HL-60 (cell line): ENCODE data around the gene KRT24.

Experiments used
- DNase-seq, 2 experiments: peaks; one replicate each; pipeline ENCODE4 v3.0.0-alpha.2; 2010 to 2020; ENCODE audit warnings: low read depth in 1 of 2, low spot score in 1 of 2
- H3K27ac ChIP-seq: fragments of 250-450 bp; sonication (Bioruptor Pico); replicated peaks from 2 replicates; pipeline ENCODE4 v1.5.1; 2020; ENCODE audit warnings: mild to moderate bottlenecking, moderate library complexity
- H3K27me3 ChIP-seq: fragments of 250-450 bp; sonication (Bioruptor Pico); 2 replicates; pipeline ENCODE4 v1.5.1; 2021; ENCODE audit warnings: mild to moderate bottlenecking, moderate library complexity; ENCODE audit not compliant: insufficient read depth, poor library complexity, severe bottlenecking
- H3K4me3 ChIP-seq: replicated peaks from 2 replicates; pipeline ENCODE4 v1.5.1; 2011; ENCODE audit warnings: mild to moderate bottlenecking, control low read depth, low read length; ENCODE audit not compliant: insufficient read depth
- CTCF ChIP-seq: IDR thresholded peaks from one replicate; pipeline ENCODE4 v1.5.1; 2011; ENCODE audit warnings: low read length, control low read depth, inconsistent platforms; ENCODE audit not compliant: insufficient read depth
- GABPA ChIP-seq: IDR thresholded peaks from 2 replicates; pipeline ENCODE4 v1.6.1; 2012; ENCODE audit warnings: low read depth
- POLR2AphosphoS5 ChIP-seq: IDR thresholded peaks from 2 replicates; pipeline ENCODE4 v1.6.1; 2012; ENCODE audit warnings: low read depth
- REST ChIP-seq: IDR thresholded peaks from 2 replicates; pipeline ENCODE4 v1.6.1; 2012; ENCODE audit warnings: low read depth; ENCODE audit not compliant: insufficient replicate concordance
- SPI1 ChIP-seq: IDR thresholded peaks from 2 replicates; pipeline ENCODE4 v1.6.1; 2012; ENCODE audit warnings: low read depth, mild to moderate bottlenecking, borderline replicate concordance

Gene KRT24

GRCh38 chr17:40727447-40728231, 24.1 kb upstream of the KRT24 start:
- no peak for DNase-seq
- Histone ChIP-seq H3K4me3 (no peak overlapping the region), H3K27me3 (peaks cover 12% of the 10 kb centered on the region), H3K27ac (no peak overlapping the region)
- TF ChIP-seq CTCF: no peak

GRCh38 chr17:40726919-40727318, 23.4 kb upstream of the KRT24 start:
- no peak overlapping the region for H3K4me3 ChIP-seq
- H3K27ac ChIP-seq: no peak overlapping the region
- no peak for TF ChIP-seq GABPA
- TF ChIP-seq CTCF: no peak
- TF ChIP-seq REST: no peak
- TF ChIP-seq SPI1: no peak
- no peak for TF ChIP-seq POLR2AphosphoS5
- peaks cover 12% of the 10 kb centered on the region for H3K27me3 ChIP-seq
- no peak for DNase-seq

GRCh38 chr17:40724656-40725055, 21.1 kb upstream of the KRT24 start:
- TF ChIP-seq POLR2AphosphoS5 (no peak), CTCF (no peak), GABPA (no peak), REST (no peak), SPI1 (no peak)
- no peak for DNase-seq
- Histone ChIP-seq H3K4me3 (no peak overlapping the region), H3K27me3 (peaks cover 4% of the 10 kb centered on the region), H3K27ac (no peak overlapping the region)

GRCh38 chr17:40722241-40722640, 18.7 kb upstream of the KRT24 start:
- no peak overlapping the region for H3K4me3 ChIP-seq
- TF ChIP-seq GABPA: no peak
- no peak for TF ChIP-seq SPI1
- no peak for TF ChIP-seq CTCF
- TF ChIP-seq POLR2AphosphoS5: no peak
- no peak for TF ChIP-seq REST
- DNase-seq: no peak
- peaks cover 4% of the 10 kb centered on the region for H3K27me3 ChIP-seq
- no peak overlapping the region for H3K27ac ChIP-seq
